Measurements from ENCODE around the gene HRG. TPM values are rescaled to one million over a fixed set of nuclear protein-coding genes. Genes with fewer than 3 reads are reported as not detected.

Gene HRG, protein sequence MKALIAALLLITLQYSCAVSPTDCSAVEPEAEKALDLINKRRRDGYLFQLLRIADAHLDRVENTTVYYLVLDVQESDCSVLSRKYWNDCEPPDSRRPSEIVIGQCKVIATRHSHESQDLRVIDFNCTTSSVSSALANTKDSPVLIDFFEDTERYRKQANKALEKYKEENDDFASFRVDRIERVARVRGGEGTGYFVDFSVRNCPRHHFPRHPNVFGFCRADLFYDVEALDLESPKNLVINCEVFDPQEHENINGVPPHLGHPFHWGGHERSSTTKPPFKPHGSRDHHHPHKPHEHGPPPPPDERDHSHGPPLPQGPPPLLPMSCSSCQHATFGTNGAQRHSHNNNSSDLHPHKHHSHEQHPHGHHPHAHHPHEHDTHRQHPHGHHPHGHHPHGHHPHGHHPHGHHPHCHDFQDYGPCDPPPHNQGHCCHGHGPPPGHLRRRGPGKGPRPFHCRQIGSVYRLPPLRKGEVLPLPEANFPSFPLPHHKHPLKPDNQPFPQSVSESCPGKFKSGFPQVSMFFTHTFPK
- not detected in 2 replicates for total RNA-seq
- long read RNA-seq, result 0 reads

DNA sequence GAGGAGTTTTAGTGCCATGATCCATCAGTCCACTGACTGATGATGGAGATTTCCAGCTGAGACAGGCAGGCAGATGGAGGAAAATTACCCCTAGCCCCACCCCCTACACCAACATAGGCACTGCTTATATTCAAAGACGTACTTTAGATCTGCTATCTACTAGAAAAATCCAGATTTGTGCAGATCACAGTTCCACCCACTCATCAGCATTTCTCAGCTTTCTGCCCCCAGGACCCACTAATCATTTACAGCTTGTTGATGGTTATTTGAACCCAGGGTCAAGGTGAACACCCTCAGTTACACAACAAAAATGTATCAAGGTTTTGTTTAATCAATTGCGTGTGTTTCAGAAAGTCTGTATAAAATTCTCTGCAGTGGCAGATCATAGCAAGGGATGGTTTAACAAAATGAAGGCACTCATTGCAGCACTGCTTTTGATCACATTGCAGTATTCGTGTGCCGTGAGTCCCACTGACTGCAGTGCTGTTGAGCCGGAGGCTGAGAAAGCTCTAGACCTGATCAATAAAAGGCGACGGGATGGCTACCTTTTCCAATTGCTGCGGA is at the start of gene HRG:
Gene HRG (plus strand): TSS at position 390 of the 564 bp plus-strand sequence. CDS start 18 bp downstream, at position 408.
- DNase-seq (ENCODE audit: low read depth, low spot score), result no peak
- Mint-ChIP-seq H3K27me3 (ENCODE audit: low read depth) (peaks cover 8% of the 10 kb centered on the region), H3K36me3 (ENCODE audit: low read depth) (no peaks in the 10 kb centered on the region), H3K4me3 (no peak within 1 kb of the TSS), H3K4me1 (peaks cover 24% of the 10 kb centered on the region), H3K9me3 (peaks cover 2% of the 10 kb centered on the region), H3K27ac (ENCODE audit: unreplicated experiment) (no peak within 1 kb of the TSS)
- TF ChIP-seq, protein P1, sequence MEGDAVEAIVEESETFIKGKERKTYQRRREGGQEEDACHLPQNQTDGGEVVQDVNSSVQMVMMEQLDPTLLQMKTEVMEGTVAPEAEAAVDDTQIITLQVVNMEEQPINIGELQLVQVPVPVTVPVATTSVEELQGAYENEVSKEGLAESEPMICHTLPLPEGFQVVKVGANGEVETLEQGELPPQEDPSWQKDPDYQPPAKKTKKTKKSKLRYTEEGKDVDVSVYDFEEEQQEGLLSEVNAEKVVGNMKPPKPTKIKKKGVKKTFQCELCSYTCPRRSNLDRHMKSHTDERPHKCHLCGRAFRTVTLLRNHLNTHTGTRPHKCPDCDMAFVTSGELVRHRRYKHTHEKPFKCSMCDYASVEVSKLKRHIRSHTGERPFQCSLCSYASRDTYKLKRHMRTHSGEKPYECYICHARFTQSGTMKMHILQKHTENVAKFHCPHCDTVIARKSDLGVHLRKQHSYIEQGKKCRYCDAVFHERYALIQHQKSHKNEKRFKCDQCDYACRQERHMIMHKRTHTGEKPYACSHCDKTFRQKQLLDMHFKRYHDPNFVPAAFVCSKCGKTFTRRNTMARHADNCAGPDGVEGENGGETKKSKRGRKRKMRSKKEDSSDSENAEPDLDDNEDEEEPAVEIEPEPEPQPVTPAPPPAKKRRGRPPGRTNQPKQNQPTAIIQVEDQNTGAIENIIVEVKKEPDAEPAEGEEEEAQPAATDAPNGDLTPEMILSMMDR (conservative IDR thresholded peaks at IDR 0.05), result no peak

DNA sequence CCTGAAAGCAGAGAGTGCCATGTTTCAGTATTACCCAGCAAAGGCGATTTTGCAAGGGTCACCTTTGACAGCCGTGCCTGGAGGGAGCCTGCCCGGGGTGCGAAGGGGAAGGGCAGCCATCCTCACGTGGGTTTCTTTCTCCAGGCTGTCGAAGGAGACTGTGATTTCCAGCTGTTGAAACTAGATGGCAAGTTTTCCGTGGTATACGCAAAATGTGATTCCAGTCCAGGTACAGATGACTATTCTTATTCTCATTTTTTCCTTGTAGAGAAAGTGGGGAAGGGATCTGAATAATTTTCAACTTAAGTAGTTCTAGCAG is 49.6 kb upstream of the HRG start:
- TF ChIP-seq, protein P1 (conservative IDR thresholded peaks at IDR 0.05), result no peak
- H3K36me3 Mint-ChIP-seq (ENCODE audit: low read depth), result no peaks in the 10 kb centered on the region
- H3K4me3 Mint-ChIP-seq, result no peak overlapping the region
- peaks cover 12% of the 10 kb centered on the region for H3K4me1 Mint-ChIP-seq
- H3K27ac Mint-ChIP-seq (ENCODE audit: unreplicated experiment), result no peak overlapping the region
- H3K27me3 Mint-ChIP-seq (ENCODE audit: low read depth), result peaks cover 60% of the 10 kb centered on the region
- DNase-seq (ENCODE audit: low read depth, low spot score), result no peak
- no peaks in the 10 kb centered on the region for H3K9me3 Mint-ChIP-seq

DNA sequence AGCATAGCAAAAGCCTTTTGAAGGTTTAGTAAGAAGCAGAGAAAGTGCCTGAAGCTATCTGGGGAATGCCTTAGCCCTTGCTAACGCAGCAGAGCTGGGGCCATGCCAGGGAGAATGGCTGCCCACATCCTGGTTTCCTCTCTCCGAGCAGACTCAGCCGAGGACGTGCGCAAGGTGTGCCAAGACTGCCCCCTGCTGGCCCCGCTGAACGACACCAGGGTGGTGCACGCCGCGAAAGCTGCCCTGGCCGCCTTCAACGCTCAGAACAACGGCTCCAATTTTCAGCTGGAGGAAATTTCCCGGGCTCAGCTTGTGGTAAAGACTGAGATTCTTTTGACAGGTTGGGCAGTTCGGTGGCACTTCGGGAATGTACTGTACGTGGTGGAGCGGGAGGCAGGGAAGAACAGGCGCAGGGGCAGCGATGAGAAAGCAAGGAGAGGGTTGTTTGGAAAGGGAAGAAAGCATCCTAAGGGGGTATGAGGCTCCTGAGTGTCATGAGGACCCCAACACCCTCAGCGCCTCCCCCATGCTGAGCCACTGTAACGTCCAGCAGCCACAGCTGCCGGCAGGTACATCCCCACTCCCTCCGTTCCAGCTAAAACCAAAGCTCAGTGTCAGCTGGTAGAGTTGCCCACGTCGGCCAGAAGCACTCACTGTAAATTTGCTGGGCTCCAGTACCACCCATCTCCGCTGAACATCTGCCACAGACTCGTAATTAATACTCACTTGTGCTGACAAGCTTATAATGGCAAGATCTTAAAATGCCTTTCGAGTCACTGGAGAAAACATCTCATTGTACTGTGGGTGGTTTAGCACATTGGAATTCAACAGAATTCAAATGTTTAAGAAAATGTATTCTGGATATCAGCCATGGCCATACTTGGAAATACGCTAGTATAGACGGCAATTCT is 48.5 kb upstream of the HRG start:
- no peaks in the 10 kb centered on the region for H3K36me3 Mint-ChIP-seq (ENCODE audit: low read depth)
- TF ChIP-seq, protein P1 (conservative IDR thresholded peaks at IDR 0.05), result peak; percentile 89
- no peaks in the 10 kb centered on the region for H3K9me3 Mint-ChIP-seq
- peaks cover 65% of the 10 kb centered on the region for H3K27me3 Mint-ChIP-seq (ENCODE audit: low read depth)
- H3K4me3 Mint-ChIP-seq, result no peak overlapping the region
- peak; percentile 59 for DNase-seq (ENCODE audit: low read depth, low spot score)
- H3K4me1 Mint-ChIP-seq, result peaks cover 12% of the 10 kb centered on the region
- H3K27ac Mint-ChIP-seq (ENCODE audit: unreplicated experiment), result no peak overlapping the region

DNA sequence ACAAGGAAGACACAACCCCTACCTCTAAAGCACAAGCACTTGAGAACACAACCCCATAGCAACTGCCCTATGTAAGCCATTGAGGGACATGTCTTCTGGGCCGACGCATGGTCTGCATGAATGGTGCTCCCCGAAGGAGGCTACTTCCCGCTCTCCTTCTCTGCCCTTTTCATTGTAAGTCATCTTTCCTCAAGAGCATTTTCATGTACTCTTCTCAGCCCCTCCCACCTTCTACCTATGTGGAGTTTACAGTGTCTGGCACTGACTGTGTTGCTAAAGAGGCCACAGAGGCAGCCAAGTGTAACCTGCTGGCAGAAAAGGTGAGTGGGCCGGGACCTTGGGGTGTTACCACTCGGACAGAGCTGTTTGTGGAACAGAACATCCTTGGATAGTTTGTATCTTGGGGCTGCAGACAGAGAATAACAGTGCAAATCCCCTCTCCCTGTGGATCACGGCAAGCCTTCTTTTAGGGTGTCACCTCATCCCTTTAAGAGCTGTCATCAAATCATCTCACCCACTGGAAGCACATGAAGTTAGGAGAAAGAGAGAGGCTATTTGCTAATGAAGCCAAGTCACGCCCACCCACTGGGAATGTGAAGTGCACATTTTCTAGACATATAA is 47.4 kb upstream of the HRG start:
- Mint-ChIP-seq H3K36me3 (ENCODE audit: low read depth) (no peaks in the 10 kb centered on the region), H3K4me3 (no peak overlapping the region), H3K27me3 (ENCODE audit: low read depth) (peaks cover 61% of the 10 kb centered on the region), H3K27ac (ENCODE audit: unreplicated experiment) (no peak overlapping the region), H3K4me1 (peaks cover 12% of the 10 kb centered on the region), H3K9me3 (no peaks in the 10 kb centered on the region)
- TF ChIP-seq, protein P1 (conservative IDR thresholded peaks at IDR 0.05), result no peak
- no peak for DNase-seq (ENCODE audit: low read depth, low spot score)

DNA sequence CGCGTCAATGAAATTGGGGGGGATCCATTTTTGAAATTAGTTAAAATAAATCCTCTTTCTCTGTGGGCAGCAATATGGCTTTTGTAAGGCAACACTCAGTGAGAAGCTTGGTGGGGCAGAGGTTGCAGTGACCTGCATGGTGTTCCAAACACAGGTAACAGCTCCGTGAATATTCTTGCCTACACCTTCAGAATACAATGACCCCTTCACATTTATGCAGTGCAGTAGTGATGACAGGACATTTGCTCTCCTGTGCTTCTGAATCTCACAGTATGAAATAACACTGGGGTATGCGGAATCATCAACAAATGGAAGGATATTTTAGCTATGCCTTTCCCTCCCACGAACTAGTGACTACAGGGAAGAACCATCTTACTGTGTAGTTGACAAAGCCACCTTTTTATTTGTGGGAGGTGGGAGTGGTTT is 46.0 kb upstream of the HRG start:
- Mint-ChIP-seq H3K4me1 (peaks cover 11% of the 10 kb centered on the region), H3K4me3 (no peak overlapping the region), H3K27me3 (ENCODE audit: low read depth) (peaks cover 47% of the 10 kb centered on the region), H3K27ac (ENCODE audit: unreplicated experiment) (no peak overlapping the region), H3K36me3 (ENCODE audit: low read depth) (no peaks in the 10 kb centered on the region), H3K9me3 (no peaks in the 10 kb centered on the region)
- TF ChIP-seq, protein P1 (conservative IDR thresholded peaks at IDR 0.05), result no peak
- no peak for DNase-seq (ENCODE audit: low read depth, low spot score)

Data from neural crest cell (in vitro differentiated cells).